H1 (cell line): ENCODE results near the gene ITIH6. TPM values are rescaled to one million over a fixed set of nuclear protein-coding genes. Genes with fewer than 3 reads are reported as not detected.

Source experiments
- CTCF ChIA-PET: fragments of 300-600 bp; sonication (Branson Sonifier 250); formaldehyde crosslinking; loops from one replicate; lab custom pipeline; 2021; ENCODE audit not compliant: partially characterized antibody; lab: Charles Lee
- POLR2A ChIA-PET: fragments of 300-600 bp; sonication (Branson Sonifier 250); formaldehyde crosslinking; loops from one replicate; lab custom pipeline; 2021; ENCODE audit warnings: inconsistent platforms; ENCODE audit not compliant: partially characterized antibody; lab: Charles Lee
- DNase-seq, 2 experiments: peaks; one replicate each; pipeline versions ENCODE4 v3.0.0 to v3.0.0-alpha.2; 2010 to 2022; ENCODE audit warnings: low spot score in 2 of 2, low read depth in 1 of 2, mixed read lengths in 1 of 2
- FAIRE-seq: peaks from 2 replicates; lab custom pipeline; 2011; peaks lifted over from hg19 to GRCh38; lab: Jason Lieb, UNC
- H2AFZ ChIP-seq: 2 replicates; pipeline ENCODE4 v1.8.1; 2012; ENCODE audit warnings: low read length, inconsistent platforms
- H2AK5ac ChIP-seq: 2 replicates; pipeline ENCODE4 v1.6.1; 2013; ENCODE audit warnings: low read depth, low read length
- H2BK120ac ChIP-seq: replicated peaks from 2 replicates; pipeline ENCODE3; 2013; ENCODE audit warnings: low read depth, low read length, inconsistent platforms
- H2BK12ac ChIP-seq: 2 replicates; pipeline ENCODE4 v1.6.1; 2013; ENCODE audit warnings: low read depth, low read length
- H2BK15ac ChIP-seq: 2 replicates; pipeline ENCODE4 v1.6.1; 2013; ENCODE audit warnings: low read length
- H2BK20ac ChIP-seq: 2 replicates; pipeline ENCODE4 v1.6.1; 2013; ENCODE audit warnings: low read length
- H2BK5ac ChIP-seq: 2 replicates; pipeline ENCODE4 v1.6.1; 2013; ENCODE audit warnings: low read depth, low read length
- H3K14ac ChIP-seq: 2 replicates; pipeline ENCODE4 v1.6.1; 2013; ENCODE audit warnings: inconsistent platforms; ENCODE audit not compliant: insufficient read length
- H3K18ac ChIP-seq: 2 replicates; pipeline ENCODE4 v1.6.1; 2013; ENCODE audit warnings: low read length; ENCODE audit errors: extremely low read depth
- H3K23ac ChIP-seq: 2 replicates; pipeline ENCODE4 v1.6.1; 2013; ENCODE audit warnings: inconsistent platforms; ENCODE audit not compliant: insufficient read length
- H3K23me2 ChIP-seq: 2 replicates; pipeline ENCODE4 v1.6.1; 2013; ENCODE audit warnings: low read depth, low read length
- H3K27ac ChIP-seq: 2 replicates; pipeline ENCODE4 v1.6.1; 2011; ENCODE audit warnings: low read depth, low read length, inconsistent platforms
- H3K27me3 ChIP-seq, 4 experiments: replicated peaks in 1 of 4; 1 replicate in 1 of 4; 2 replicates in 3 of 4; pipeline versions ENCODE4 v1.6.1 to v1.8.1; 2011 to 2013; ENCODE audit warnings: low read length in 3 of 4, mild to moderate bottlenecking in 3 of 4, inconsistent platforms in 2 of 4, mixed read lengths in 2 of 4, moderate library complexity in 1 of 4; ENCODE audit not compliant: control insufficient read depth in 3 of 4, insufficient read depth in 3 of 4; ENCODE audit errors: extremely low read depth in 1 of 4
- H3K36me3 ChIP-seq, 4 experiments: 2 replicates each; pipeline versions ENCODE4 v1.6.1 to v1.8.1; 2011 to 2013; ENCODE audit warnings: mild to moderate bottlenecking in 4 of 4, low read length in 3 of 4, moderate library complexity in 2 of 4, control low read depth in 1 of 4, inconsistent platforms in 1 of 4; ENCODE audit not compliant: insufficient read depth in 4 of 4, control insufficient read depth in 2 of 4
- H3K4ac ChIP-seq: replicated peaks from 2 replicates; pipeline ENCODE3; 2013; ENCODE audit warnings: low read length, low read depth, mixed read lengths, inconsistent platforms; ENCODE audit not compliant: insufficient read length
- H3K4me1 ChIP-seq, 4 experiments: replicated peaks in 1 of 4; 1 replicate in 1 of 4; 2 replicates in 3 of 4; pipeline versions ENCODE4 v1.6.1 to v1.8.1; 2011 to 2013; ENCODE audit warnings: low read length in 3 of 4, inconsistent platforms in 2 of 4, mixed read lengths in 1 of 4; ENCODE audit not compliant: insufficient read depth in 4 of 4, control insufficient read depth in 3 of 4
- H3K4me2 ChIP-seq, 2 experiments: 2 replicates each; pipeline versions ENCODE4 v1.6.1 to v1.8.1; 2011 to 2013; ENCODE audit warnings: low read depth in 2 of 2, low read length in 2 of 2, control low read depth in 1 of 2, inconsistent platforms in 1 of 2, mild to moderate bottlenecking in 1 of 2; ENCODE audit not compliant: insufficient read depth in 1 of 2
- H3K4me3 ChIP-seq, 4 experiments: fragments of 200-600, 300-600 bp in 1 of 4; sonication (generic), shearing (Covaris generic), sonication (Bioruptor Twin) in 1 of 4; 2 replicates each; pipeline versions ENCODE4 v1.5.1 to v1.8.1; 2011 to 2016; ENCODE audit warnings: low read length in 4 of 4, low read depth in 3 of 4, control low read depth in 2 of 4, inconsistent platforms in 2 of 4, mild to moderate bottlenecking in 2 of 4, mixed read lengths in 1 of 4, moderate library complexity in 1 of 4; ENCODE audit not compliant: insufficient read depth in 2 of 4; ENCODE audit errors: extremely low read depth in 1 of 4
- H3K56ac ChIP-seq: replicated peaks from 2 replicates; pipeline ENCODE3; 2013; ENCODE audit warnings: low read depth, mild to moderate bottlenecking, mixed read lengths, low read length, inconsistent platforms; ENCODE audit not compliant: insufficient read length
- H3K79me1 ChIP-seq: 2 replicates; pipeline ENCODE4 v1.6.1; 2013; ENCODE audit warnings: low read depth, low read length, control low read depth
- H3K79me2 ChIP-seq, 2 experiments: 2 replicates each; pipeline versions ENCODE4 v1.6.1 to v1.8.1; 2012 to 2013; ENCODE audit warnings: low read length in 2 of 2, mild to moderate bottlenecking in 2 of 2, inconsistent platforms in 1 of 2; ENCODE audit not compliant: insufficient read depth in 2 of 2, control insufficient read depth in 1 of 2
- H3K9ac ChIP-seq, 4 experiments: replicated peaks in 1 of 4; 1 replicate in 1 of 4; 2 replicates in 3 of 4; pipeline versions ENCODE4 v1.6.1 to v1.8.1; 2011 to 2013; ENCODE audit warnings: low read depth in 3 of 4, low read length in 3 of 4, control low read depth in 2 of 4, mild to moderate bottlenecking in 2 of 4, moderate library complexity in 2 of 4, inconsistent platforms in 1 of 4; ENCODE audit errors: extremely low read depth in 1 of 4
- H3K9me3 ChIP-seq, 2 experiments: 2 replicates each; pipeline versions ENCODE4 v1.6.1 to v1.8.1; 2012 to 2013; ENCODE audit warnings: mild to moderate bottlenecking in 2 of 2, moderate library complexity in 2 of 2, control low read depth in 1 of 2, inconsistent platforms in 1 of 2, low read depth in 1 of 2, low read length in 1 of 2, mixed read lengths in 1 of 2; ENCODE audit not compliant: insufficient read depth in 2 of 2
- H4K20me1 ChIP-seq, 2 experiments: replicated peaks in 1 of 2; 2 replicates each; pipeline versions ENCODE3 to v1.8.1; 2011 to 2013; ENCODE audit warnings: inconsistent platforms in 2 of 2, low read length in 2 of 2, mild to moderate bottlenecking in 1 of 2; ENCODE audit not compliant: insufficient read depth in 2 of 2, control insufficient read depth in 1 of 2
- H4K5ac ChIP-seq: 2 replicates; pipeline ENCODE4 v1.6.1; 2013; ENCODE audit warnings: low read length, low read depth, mixed read lengths, inconsistent platforms; ENCODE audit not compliant: insufficient read length
- H4K8ac ChIP-seq: 2 replicates; pipeline ENCODE4 v1.8.0; 2013; ENCODE audit warnings: mild to moderate bottlenecking, moderate library complexity, low read length, inconsistent platforms; ENCODE audit not compliant: insufficient read depth; ENCODE audit errors: extremely low read depth
- H4K91ac ChIP-seq: replicated peaks from 2 replicates; pipeline ENCODE3; 2013; ENCODE audit warnings: low read length, mixed read lengths, inconsistent platforms; ENCODE audit not compliant: insufficient read length
- WGBS, 2 experiments: shearing (Covaris generic) in 1 of 2; methylation state at CpG; one replicate each; pipeline versions ENCODE4 v1.1.6 to v1.1.7; 2013 to 2015; ENCODE audit warnings: low lambda C conversion rate in 2 of 2, mixed read lengths in 2 of 2, inconsistent platforms in 1 of 2, low coverage in 1 of 2, missing lambda C conversion rate in 1 of 2; ENCODE audit not compliant: insufficient replicate concordance in 2 of 2, insufficient coverage in 1 of 2, insufficient read length in 1 of 2; ENCODE audit errors: extremely low coverage in 1 of 2, missing lambda C conversion rate in 1 of 2; 5-methylcytosine and 5-hydroxymethylcytosine counted together
- polyA plus RNA-seq, 7 experiments: library from polyadenylated mRNA; depleted of rRNA in 3 of 7; stranded (reverse) in 5 of 7; unstranded in 2 of 7; fragments of >200 nt in 5 of 7; fragments of 200-250 nt in 2 of 7; gene quantifications; 1 replicate in 5 of 7; 2 replicates in 1 of 7; 4 replicates in 1 of 7; pipeline versions ENCODE4 v1.2.1 to v1.2.3, GENCODE V29; 2011 to 2013; ENCODE audit warnings: missing spikeins in 2 of 7, mixed read lengths in 2 of 7
- total RNA-seq: library from RNA; stranded (reverse); fragmentation: NEBNext Ultra II Directional; extraction: Animal tissue kit (Norgen Biotek cat#: 25700); gene quantifications from 2 replicates; pipeline ENCODE4 v1.2.1, GENCODE V29; 2021

Gene ITIH6
- total and polyA plus RNA-seq, 2 of the 8 experiments (the other 6 are each of a cell fraction or from before 2014, with no cell fraction given): 0.02 TPM; not detected in 1

- Histone ChIP-seq H3K79me2 (no peaks in the 10 kb centered on the region), H2BK5ac (no peak overlapping the region), H4K8ac (no peak overlapping the region), H3K18ac (no peak overlapping the region), H2BK15ac (no peak overlapping the region), H3K4me2 (no peak overlapping the region), H3K36me3 (peaks cover 0 to 3% (median 0%) of the 10 kb centered on the region in 4 experiments; a peak in 3 of 8 replicates), H4K91ac (no peak overlapping the region), H3K79me1 (no peaks in the 10 kb centered on the region), H3K23me2 (no peaks in the 10 kb centered on the region), H3K14ac (no peak overlapping the region), H3K27ac (no peak overlapping the region), H2BK120ac (no peak overlapping the region), H2AFZ (no peak overlapping the region), H3K4me1 (no peaks in the 10 kb centered on the region), H3K9ac (no peak overlapping the region), H3K4ac (no peak overlapping the region), H3K27me3 (no peaks in the 10 kb centered on the region), H4K5ac (no peak overlapping the region), H2BK20ac (no peak overlapping the region), H3K9me3 (no peaks in the 10 kb centered on the region), H2BK12ac (no peak overlapping the region), H3K4me3 (no peak overlapping the region), H3K56ac (no peak overlapping the region), H2AK5ac (no peak overlapping the region), H3K23ac (no peak overlapping the region), H4K20me1 (no peaks in the 10 kb centered on the region)
- FAIRE-seq (no peak), DNase-seq (no peak)
- ChIA-PET POLR2A (interaction anchor here (1.5 kb wide), 1 partner anchor 12 kb away, joined by 3 read pairs; no protein-coding TSS in a partner anchor), CTCF (no interaction called here)
- WGBS, 2 experiments: 84% methylated on average over 7 of the region's 7 CpGs; no CpG with 5 or more reads in 1 of the 2 experiments
These were observed 22.7 kb upstream of the ITIH6 start for GRCh38 chrX:54820737-54821136.
